IMR-90 (cell line): ENCODE data around the gene CCDC122. TPM values are rescaled to one million over a fixed set of nuclear protein-coding genes. Genes with fewer than 3 reads are reported as not detected.
A peak's percentile ranks its signal among the peaks of the same experiment; 100 is the strongest.

ENCODE experiments used
- ATAC-seq: fragments of 200-7000 bp; cut with Tn5 transposase; 2 replicates; pipeline ENCODE4 v1.9.1; 2020; ENCODE audit warnings: low read depth, mild to moderate bottlenecking, moderate library complexity
- BruUV-seq: library from RNA; stranded (reverse); fragments of 400-500 nt; replicated peaks from 2 replicates; lab custom pipeline; 2021; lab: Mats Ljungman, UMichigan
- CTCF ChIA-PET: fragments of 300-600 bp; formaldehyde crosslinking; extraction: SDS; loops from one replicate; lab custom pipeline; 2021; ENCODE audit warnings: antibody characterized with exemption; lab: Yijun Ruan, JAX
- POLR2A ChIA-PET: fragments of 300-600 bp; sonication (Branson Sonifier 250); formaldehyde crosslinking; loops from one replicate; lab custom pipeline; 2022; ENCODE audit warnings: antibody characterized with exemption; ENCODE audit not compliant: unreplicated experiment; lab: Charles Lee
- DNase-seq: peaks from one replicate; pipeline ENCODE4 v3.0.0; 2013
- H2AFZ ChIP-seq: replicated peaks from 2 replicates; pipeline ENCODE3; 2013; ENCODE audit warnings: low read length, mild to moderate bottlenecking; ENCODE audit not compliant: poor library complexity
- H2AK5ac ChIP-seq: 2 replicates; pipeline ENCODE4 v1.6.1; 2013; ENCODE audit warnings: low read depth, low read length, inconsistent platforms
- H2AK9ac ChIP-seq: replicated peaks from 2 replicates; pipeline ENCODE3; 2013; ENCODE audit warnings: mild to moderate bottlenecking, low read depth, low read length, moderate library complexity; ENCODE audit not compliant: poor library complexity
- H2BK120ac ChIP-seq: 2 replicates; pipeline ENCODE4 v1.6.1; 2013; ENCODE audit warnings: low read depth, low read length, inconsistent platforms
- H2BK15ac ChIP-seq: 3 replicates; pipeline ENCODE4 v1.6.1; 2013; ENCODE audit warnings: low read depth, low read length, inconsistent platforms
- H2BK20ac ChIP-seq: 2 replicates; pipeline ENCODE4 v1.6.1; 2013; ENCODE audit warnings: low read depth, mild to moderate bottlenecking, inconsistent platforms, low read length, moderate library complexity
- H2BK5ac ChIP-seq: 2 replicates; pipeline ENCODE4 v1.6.1; 2013; ENCODE audit warnings: mild to moderate bottlenecking, low read depth, low read length, inconsistent platforms; ENCODE audit not compliant: poor library complexity, severe bottlenecking
- H3K14ac ChIP-seq: replicated peaks from 2 replicates; pipeline ENCODE4 v1.6.1; 2013; ENCODE audit warnings: low read depth, low read length, inconsistent platforms
- H3K18ac ChIP-seq: 2 replicates; pipeline ENCODE4 v1.6.1; 2013; ENCODE audit warnings: low read depth, low read length, control low read depth
- H3K23ac ChIP-seq: 2 replicates; pipeline ENCODE4 v1.6.1; 2013; ENCODE audit warnings: low read depth, low read length, inconsistent platforms
- H3K27ac ChIP-seq: 2 replicates; pipeline ENCODE4 v1.5.1; 2013; ENCODE audit warnings: mild to moderate bottlenecking, control low read depth, low read length; ENCODE audit not compliant: insufficient read depth
- H3K27me3 ChIP-seq: 2 replicates; pipeline ENCODE4 v1.6.1; 2013; ENCODE audit warnings: low read length; ENCODE audit not compliant: control insufficient read depth, insufficient read depth
- H3K36me3 ChIP-seq: 2 replicates; pipeline ENCODE4 v1.6.1; 2013; ENCODE audit warnings: low read length, mixed read lengths; ENCODE audit not compliant: control insufficient read depth, insufficient read depth
- H3K4ac ChIP-seq: 2 replicates; pipeline ENCODE4 v1.6.1; 2013; ENCODE audit warnings: low read depth, low read length, inconsistent platforms
- H3K4me1 ChIP-seq: 2 replicates; pipeline ENCODE4 v1.6.1; 2013; ENCODE audit warnings: low read length, mixed read lengths; ENCODE audit not compliant: control insufficient read depth, insufficient read depth
- H3K4me2 ChIP-seq: 2 replicates; pipeline ENCODE4 v1.6.1; 2013; ENCODE audit warnings: low read depth, mild to moderate bottlenecking, control low read depth, low read length, moderate library complexity
- H3K4me3 ChIP-seq: 2 replicates; pipeline ENCODE4 v1.5.1; 2013; ENCODE audit warnings: low read depth, mild to moderate bottlenecking, control low read depth, low read length, moderate library complexity; ENCODE audit not compliant: insufficient read depth
- H3K56ac ChIP-seq: 2 replicates; pipeline ENCODE4 v1.6.1; 2013; ENCODE audit warnings: low read length, inconsistent platforms; ENCODE audit not compliant: insufficient read depth; ENCODE audit errors: extremely low read depth
- H3K79me1 ChIP-seq, 2 experiments: 2 replicates each; pipeline ENCODE4 v1.6.1; 2013; ENCODE audit warnings: low read length in 2 of 2, inconsistent platforms in 1 of 2, low read depth in 1 of 2
- H3K9ac ChIP-seq: 2 replicates; pipeline ENCODE4 v1.6.1; 2013; ENCODE audit warnings: low read depth, low read length, control low read depth
- H3K9me1 ChIP-seq: 2 replicates; pipeline ENCODE4 v1.6.1; 2013; ENCODE audit warnings: low read length, inconsistent platforms; ENCODE audit not compliant: insufficient read depth
- H3K9me3 ChIP-seq: 2 replicates; pipeline ENCODE4 v1.6.1; 2013; ENCODE audit warnings: low read length; ENCODE audit not compliant: control insufficient read depth, insufficient read depth
- H4K20me1 ChIP-seq: 2 replicates; pipeline ENCODE4 v1.6.1; 2013; ENCODE audit warnings: low read length, inconsistent platforms; ENCODE audit not compliant: insufficient read depth
- H4K5ac ChIP-seq: 2 replicates; pipeline ENCODE4 v1.6.1; 2013; ENCODE audit warnings: mild to moderate bottlenecking, low read depth, low read length, control low read depth
- H4K8ac ChIP-seq, 2 experiments: 2 replicates each; pipeline ENCODE4 v1.6.1; 2013; ENCODE audit warnings: low read depth in 2 of 2, low read length in 2 of 2, control low read depth in 1 of 2, inconsistent platforms in 1 of 2
- H4K91ac ChIP-seq: 2 replicates; pipeline ENCODE4 v1.6.1; 2013; ENCODE audit warnings: low read depth, low read length, inconsistent platforms; ENCODE audit not compliant: insufficient read depth
- BHLHE40 ChIP-seq: fragments of 150-350 bp; IDR thresholded peaks from 2 replicates; pipeline ENCODE4 v1.6.1; 2016; ENCODE audit warnings: mild to moderate bottlenecking, low read depth, low read length
- CHD1 ChIP-seq: IDR thresholded peaks from 2 replicates; pipeline ENCODE4 v1.6.1; 2012; ENCODE audit warnings: low read depth, low read length, improper control_type of control experiment
- CTCF ChIP-seq: conservative IDR thresholded peaks from 2 replicates; pipeline ENCODE4 v1.5.1; 2012; ENCODE audit warnings: mild to moderate bottlenecking, low read depth, low read length, improper control_type of control experiment
- ELK1 ChIP-seq: fragments of 150-350 bp; IDR thresholded peaks from 2 replicates; pipeline ENCODE4 v1.6.1; 2016; ENCODE audit warnings: low read depth, mild to moderate bottlenecking, low read length, moderate library complexity, borderline replicate concordance
- MAFK ChIP-seq: IDR thresholded peaks from 2 replicates; pipeline ENCODE4 v1.6.1; 2012; ENCODE audit warnings: low read depth, low read length, improper control_type of control experiment
- MAZ ChIP-seq: IDR thresholded peaks from 2 replicates; pipeline ENCODE4 v1.6.1; 2012; ENCODE audit warnings: low read depth, mild to moderate bottlenecking, low read length, improper control_type of control experiment, moderate library complexity, borderline replicate concordance
- MXI1 ChIP-seq: IDR thresholded peaks from 2 replicates; pipeline ENCODE4 v1.6.1; 2012; ENCODE audit warnings: low read depth, mild to moderate bottlenecking, low read length, moderate library complexity, borderline replicate concordance
- NFE2L2 ChIP-seq: fragments of 150-350 bp; IDR thresholded peaks from 2 replicates; pipeline ENCODE4 v1.6.1; 2016; ENCODE audit warnings: low read depth, mild to moderate bottlenecking, low read length
- RAD21 ChIP-seq: IDR thresholded peaks from 2 replicates; pipeline ENCODE4 v1.6.1; 2012; ENCODE audit warnings: low read length, improper control_type of control experiment
- RCOR1 ChIP-seq: IDR thresholded peaks from 2 replicates; pipeline ENCODE4 v1.6.1; 2012; ENCODE audit warnings: mild to moderate bottlenecking, low read length, improper control_type of control experiment; ENCODE audit not compliant: insufficient replicate concordance
- SMC3 ChIP-seq: fragments of 150-350 bp; IDR thresholded peaks from 2 replicates; pipeline ENCODE4 v1.6.1; 2016; ENCODE audit warnings: low read depth, mild to moderate bottlenecking, antibody characterized with exemption, low read length, moderate library complexity
- USF2 ChIP-seq: fragments of 150-350 bp; IDR thresholded peaks from 2 replicates; pipeline ENCODE4 v1.6.1; 2017; ENCODE audit warnings: mild to moderate bottlenecking, antibody characterized with exemption, low read length, low read depth
- WGBS, 2 experiments: methylation state at CpG; one replicate each; pipeline versions ENCODE4 v1.1.5 to v1.1.7; 2013; ENCODE audit warnings: missing lambda C conversion rate in 2 of 2; ENCODE audit not compliant: insufficient read length in 1 of 2; ENCODE audit errors: extremely low coverage in 2 of 2; 5-methylcytosine and 5-hydroxymethylcytosine counted together
- dilution Hi-C: fragments of 300-500 bp; cut with HindIII; formaldehyde crosslinking; loops from one replicate; pipeline ENCODE4 v1.14.3; 2018; ENCODE audit warnings: low sequenced_read_pairs; ENCODE audit not compliant: unreplicated experiment
- in situ Hi-C: fragments of 300-500 bp; cut with MboI; formaldehyde crosslinking; loops from 3 replicates; pipeline ENCODE4 v1.14.3; 2019; ENCODE audit warnings: low sequenced_read_pairs, inconsistent platforms, mixed read lengths
- intact Hi-C: fragments of 100-400 bp; cut with micrococcal nuclease; formaldehyde crosslinking; loops from 2 replicates; pipeline ENCODE4 v1.10.0; 2022
- polyA plus RNA-seq, 3 experiments: library from polyadenylated mRNA; depleted of rRNA; stranded (reverse); fragments of >200 nt; gene quantifications; 2 replicates each; pipeline ENCODE4 v1.2.3, GENCODE V29; 2012; ENCODE audit warnings: low replicate concordance in 1 of 3
- total RNA-seq: library from RNA; depleted of rRNA; stranded (reverse); fragments of >200 nt; gene quantifications from 2 replicates; pipeline ENCODE4 v1.2.3, GENCODE V29; 2012

Gene CCDC122
- total and polyA plus RNA-seq, 2 of the 4 experiments (the other 2 are of a cell fraction): 0.70 to 0.72 TPM

GRCh38 chr13:43786766-43787517 is 92.6 kb downstream of the CCDC122 start, which contains the start of gene ENOX1 (continued):
- TF ChIP-seq RCOR1: no peak
- TF ChIP-seq NFE2L2: no peak

- no peak for ATAC-seq
- no peak overlapping the region for H2BK20ac ChIP-seq
- no peaks in the 10 kb centered on the region for H4K20me1 ChIP-seq
- no peak for DNase-seq
- CTCF ChIA-PET: no interaction called here
- H3K4ac ChIP-seq: no peak overlapping the region
- no peak overlapping the region for H3K56ac ChIP-seq
- H4K5ac ChIP-seq: no peak overlapping the region
- H4K91ac ChIP-seq: no peak overlapping the region
- no peaks in the 10 kb centered on the region for H3K4me1 ChIP-seq
- H2AFZ ChIP-seq: peak overlapping the region; percentile 93
- H3K4me3 ChIP-seq: peak overlapping the region; percentile 52
- dilution Hi-C loops (no loop called here), intact Hi-C loops (loop anchor here (1.0 to 10.0 kb wide), 6 partner anchors 91 to 1189 kb away; partner anchors contain the start of genes CCDC122 and LACC1), in situ Hi-C loops (loop anchor here (25.0 kb wide), 1 partner anchor 1199 kb away; no protein-coding TSS in a partner anchor)
- no peaks in the 10 kb centered on the region for H3K9me1 ChIP-seq
- no peak overlapping the region for H2BK15ac ChIP-seq
- no peak overlapping the region for H3K14ac ChIP-seq
- no peak overlapping the region for H2AK9ac ChIP-seq
- no peak overlapping the region for H2AK5ac ChIP-seq
- no peak overlapping the region for H3K23ac ChIP-seq
- H3K4me2 ChIP-seq: peak overlapping the region; percentile 99
- WGBS, 2 experiments: 1% methylated on average over 16 of the region's 28 CpGs; no CpG with 5 or more reads in 1 of the 2 experiments
- no peaks in the 10 kb centered on the region for H3K9me3 ChIP-seq
- no peak overlapping the region for H2BK120ac ChIP-seq
- POLR2A ChIA-PET: no interaction called here
- no TSS peak for BruUV-seq
- no peak overlapping the region for H2BK5ac ChIP-seq
- no peaks in the 10 kb centered on the region; the same call in 1 of the 2 replicates for H3K27me3 ChIP-seq
- H3K18ac ChIP-seq: no peak overlapping the region
- no peaks in the 10 kb centered on the region for H3K79me1 ChIP-seq
- no peak overlapping the region for H4K8ac ChIP-seq
- no peak overlapping the region for H3K27ac ChIP-seq
- no peaks in the 10 kb centered on the region for H3K36me3 ChIP-seq
- no peak overlapping the region for H3K9ac ChIP-seq
- TF ChIP-seq RCOR1: no peak
- TF ChIP-seq SMC3: no peak
- no peak for TF ChIP-seq USF2
- TF ChIP-seq NFE2L2: no peak
- no peak for TF ChIP-seq RAD21
- no peak for TF ChIP-seq MXI1
- no peak for TF ChIP-seq MAZ
- TF ChIP-seq CTCF: no peak
- TF ChIP-seq MAFK: no peak
- no peak for TF ChIP-seq ELK1
- no peak for TF ChIP-seq CHD1
- TF ChIP-seq BHLHE40: no peak
These were observed 93.1 kb downstream of the CCDC122 start for GRCh38 chr13:43786472-43786765.
